HTERT RPE-1 (cell line): ENCODE results near the gene FUBP3.

Experiments
- in situ Hi-C: fragments of 300-500 bp; cut with MboI; formaldehyde crosslinking; loops from 4 replicates; pipeline ENCODE4 v1.14.3; 2020; ENCODE audit warnings: low sequenced_read_pairs

Gene FUBP3

GRCh38 chr9:130661451-130662098, 82.2 kb downstream of the FUBP3 start:
- in situ Hi-C loops: no loop called here

DNA sequence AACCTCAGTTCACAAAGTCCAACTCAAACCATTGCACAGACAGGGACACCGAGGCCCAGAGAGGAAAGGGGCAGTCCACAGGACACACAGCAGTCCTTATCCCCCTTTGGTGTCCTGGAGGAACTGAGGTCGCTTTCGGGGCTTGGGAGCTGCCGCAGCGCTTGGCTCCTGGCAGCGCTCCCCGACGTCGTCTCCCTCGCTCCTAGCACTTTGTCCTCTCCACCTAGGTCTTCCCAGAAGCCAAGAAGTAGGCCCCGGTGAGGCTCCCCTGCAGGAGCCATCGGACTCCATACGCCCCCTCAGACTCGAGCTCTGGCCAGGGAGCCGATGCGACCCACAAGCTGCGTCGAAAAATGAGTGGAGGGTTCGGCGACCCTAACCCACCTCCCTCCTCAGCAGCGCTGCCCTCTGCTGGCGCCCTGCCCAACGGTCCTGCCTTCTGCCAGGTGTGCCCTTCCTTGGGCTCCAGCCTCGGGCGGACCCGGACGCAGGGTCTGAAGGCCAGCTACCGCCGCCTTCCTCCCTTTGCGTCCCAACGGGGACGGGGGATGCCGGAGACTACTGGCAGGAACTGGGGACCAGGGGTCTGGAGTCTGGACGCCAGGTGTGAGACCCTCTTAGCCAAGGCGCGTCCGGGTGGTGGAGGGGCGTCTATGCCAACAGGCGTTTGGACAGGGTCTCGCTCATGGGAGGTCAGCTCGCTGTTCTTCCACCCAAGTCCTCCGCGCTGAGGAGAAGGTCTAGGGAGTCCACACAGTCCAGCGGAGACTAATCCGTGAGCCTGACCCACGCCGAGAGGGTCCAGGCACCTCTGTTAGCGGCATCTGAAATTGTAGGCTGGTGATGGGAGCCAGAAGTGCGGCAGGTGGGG, 83.0 kb downstream of the FUBP3 start:
- in situ Hi-C loops: no loop called here

GRCh38 chr9:130662970-130663257, 83.5 kb downstream of the FUBP3 start:
- in situ Hi-C loops: no loop called here

GRCh38 chr9:130663258-130663976, 84.0 kb downstream of the FUBP3 start:
- in situ Hi-C loops: no loop called here

- in situ Hi-C loops: no loop called here
Measured at GRCh38 chr9:130663977-130664250, 84.5 kb downstream of the FUBP3 start.

- in situ Hi-C loops: no loop called here
Measured at GRCh38 chr9:130664251-130665028, 85.1 kb downstream of the FUBP3 start, which contains the start of gene PRDM12. TSS of gene PRDM12 (plus strand) at chr9:130664594. CDS start at chr9:130664654, 60 bp downstream.

GRCh38 chr9:130665029-130665430, 85.7 kb downstream of the FUBP3 start:
- in situ Hi-C loops: no loop called here

DNA sequence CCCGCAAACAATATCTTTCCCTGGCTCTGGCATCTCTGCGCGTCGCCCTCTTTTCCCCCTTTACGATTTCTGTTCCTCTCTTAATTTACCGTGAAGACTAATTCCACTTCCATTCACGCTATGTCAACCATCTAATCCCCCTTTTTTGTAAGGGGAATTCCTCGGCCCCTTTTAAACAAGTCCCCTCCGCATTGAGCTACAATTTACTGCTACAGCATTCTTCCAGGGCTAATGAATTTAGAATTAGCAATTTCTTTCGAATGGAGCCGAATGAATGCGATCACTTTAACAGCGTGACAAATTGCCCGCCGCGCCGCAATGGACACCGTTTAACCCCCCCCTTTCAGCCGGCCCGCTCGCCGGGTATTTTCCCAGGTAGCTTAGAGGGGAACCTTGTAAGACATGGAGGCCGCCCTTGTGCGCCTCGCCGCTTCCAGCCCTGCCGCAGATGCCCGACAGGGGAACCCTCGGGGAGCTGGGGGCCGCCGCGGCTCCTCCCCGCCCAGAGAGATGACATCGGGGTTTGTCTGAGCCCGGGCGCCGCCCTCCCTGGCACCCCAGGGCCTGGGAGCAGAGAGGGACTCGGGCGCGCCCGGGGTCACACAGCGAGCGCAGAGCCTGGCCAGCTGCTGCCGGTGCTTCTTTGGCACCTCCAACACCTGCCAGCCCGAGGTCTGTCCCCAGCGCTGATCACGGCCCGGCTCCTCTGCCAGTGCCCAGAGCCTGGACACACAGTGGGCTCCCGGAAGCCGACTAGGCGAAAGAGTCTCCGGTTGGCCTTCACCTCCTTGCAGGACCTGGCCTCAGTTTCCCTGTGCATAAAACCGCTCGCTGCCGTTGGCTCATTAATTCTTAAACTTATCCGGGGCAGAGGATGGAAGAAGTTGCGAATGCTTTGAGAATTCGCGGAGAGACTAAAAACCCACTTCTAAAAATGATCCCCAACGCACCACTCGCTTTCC, 86.3 kb downstream of the FUBP3 start:
- in situ Hi-C loops: no loop called here

DNA sequence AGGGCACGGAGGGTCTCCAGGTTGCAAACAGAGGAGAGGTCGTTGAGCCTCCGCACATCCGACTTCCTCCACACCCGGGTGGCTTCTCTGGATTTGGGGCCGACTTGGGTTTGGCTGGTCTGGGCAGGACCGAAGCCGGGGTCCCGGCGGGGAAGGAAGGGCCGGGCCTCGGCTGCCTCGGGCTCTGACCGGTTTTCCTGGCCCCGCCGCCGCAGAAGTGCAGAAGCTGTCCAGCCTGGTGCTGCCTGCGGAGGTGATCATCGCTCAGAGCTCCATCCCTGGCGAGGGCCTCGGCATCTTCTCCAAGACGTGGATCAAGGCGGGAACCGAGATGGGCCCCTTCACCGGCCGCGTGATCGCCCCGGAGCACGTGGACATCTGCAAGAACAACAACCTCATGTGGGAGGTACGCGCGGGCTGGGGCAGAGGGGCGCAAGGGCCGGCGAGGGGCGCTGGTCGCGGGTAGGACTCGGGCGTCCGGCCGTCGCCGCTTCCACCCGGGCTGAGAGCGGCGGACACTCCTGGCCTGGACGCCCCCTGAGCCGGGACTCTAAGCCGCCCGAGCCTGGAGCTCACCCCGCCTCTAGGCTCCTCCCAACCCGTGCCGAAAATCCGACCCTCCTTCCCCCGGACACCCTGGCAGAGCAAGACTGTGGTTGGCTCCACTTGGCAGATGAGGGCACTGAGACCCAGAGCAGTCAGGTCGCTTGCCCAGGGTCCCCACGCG, 87.2 kb downstream of the FUBP3 start:
- in situ Hi-C loops: no loop called here

GRCh38 chr9:130667120-130667435, 87.7 kb downstream of the FUBP3 start:
- in situ Hi-C loops: no loop called here

DNA sequence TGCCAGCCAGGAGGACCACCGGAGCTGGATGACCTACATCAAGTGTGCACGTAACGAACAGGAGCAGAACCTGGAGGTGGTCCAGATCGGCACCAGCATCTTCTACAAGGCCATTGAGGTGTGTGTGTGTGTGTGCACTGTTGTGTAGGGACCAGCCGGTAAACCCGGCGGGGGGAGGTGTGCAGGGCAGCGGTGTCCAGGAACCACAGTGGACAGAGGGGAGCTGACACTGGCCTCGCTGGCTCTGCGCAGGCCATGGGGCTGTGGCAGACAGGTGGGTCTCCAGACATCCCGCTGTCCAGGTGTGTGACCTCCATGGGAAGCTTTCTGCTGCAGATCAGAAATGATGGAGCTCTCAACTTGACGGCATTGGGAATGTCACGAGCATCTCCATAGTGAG, 88.8 kb downstream of the FUBP3 start:
- in situ Hi-C loops: no loop called here

GRCh38 chr9:130668659-130669058, 89.3 kb downstream of the FUBP3 start:
- in situ Hi-C loops: no loop called here

- in situ Hi-C loops: no loop called here
Measured at GRCh38 chr9:130669965-130670364, 90.6 kb downstream of the FUBP3 start.

DNA sequence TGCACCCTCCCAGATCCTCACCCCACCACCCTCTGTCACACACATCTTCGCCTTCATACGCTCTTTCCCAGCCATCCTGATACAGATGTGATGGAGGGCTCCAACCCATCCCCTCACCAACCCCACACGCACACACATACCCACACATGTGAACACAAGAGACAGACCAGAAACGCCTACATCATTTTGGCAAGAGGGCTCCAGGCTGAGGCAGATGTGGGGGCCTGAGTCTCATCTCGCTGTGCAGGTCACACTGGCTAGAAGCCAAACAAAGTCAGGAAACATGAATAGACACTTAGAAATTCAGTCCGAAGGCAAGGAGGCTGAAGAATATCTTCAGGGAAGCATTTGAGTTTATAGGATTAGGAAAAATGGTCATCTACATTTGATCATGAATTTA, 91.3 kb downstream of the FUBP3 start:
- in situ Hi-C loops: no loop called here

- in situ Hi-C loops: no loop called here
Measured at GRCh38 chr9:130672466-130672865, 93.1 kb downstream of the FUBP3 start.

DNA sequence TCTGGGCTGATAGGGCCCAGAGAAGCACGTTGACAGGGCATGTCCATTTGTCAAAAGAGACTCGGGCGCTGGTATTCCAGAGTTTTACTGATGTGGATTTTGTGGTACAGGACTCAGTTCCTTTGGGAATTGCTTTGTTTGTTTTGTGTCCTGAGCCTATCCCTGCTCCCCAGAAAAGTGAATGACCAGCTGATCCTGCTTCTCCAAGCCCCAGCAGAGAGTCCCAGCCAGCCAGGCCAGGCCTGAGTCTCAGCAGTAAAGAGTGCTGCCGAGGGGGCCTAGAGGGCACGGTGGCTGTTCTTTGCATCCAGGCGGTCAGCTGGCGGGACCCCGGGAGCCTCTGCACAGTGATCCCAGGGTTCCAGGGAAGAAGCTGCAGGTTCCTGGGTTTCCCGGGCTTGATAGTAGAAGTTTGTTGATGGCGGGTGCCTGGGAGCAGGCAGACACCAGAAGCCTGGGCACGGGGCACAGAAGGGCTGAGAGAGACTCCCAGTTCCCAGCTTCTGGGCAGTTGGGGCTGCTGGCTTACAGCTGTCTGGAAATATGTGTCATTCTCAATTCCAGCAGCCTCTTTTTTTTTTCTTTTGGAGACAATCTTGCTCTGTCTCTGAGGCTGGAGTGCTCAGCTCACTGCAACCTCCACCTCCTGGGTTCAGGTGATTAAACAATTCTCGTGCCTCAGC, 93.7 kb downstream of the FUBP3 start:
- in situ Hi-C loops: no loop called here

GRCh38 chr9:130675396-130675795, 96.0 kb downstream of the FUBP3 start:
- in situ Hi-C loops: no loop called here

DNA sequence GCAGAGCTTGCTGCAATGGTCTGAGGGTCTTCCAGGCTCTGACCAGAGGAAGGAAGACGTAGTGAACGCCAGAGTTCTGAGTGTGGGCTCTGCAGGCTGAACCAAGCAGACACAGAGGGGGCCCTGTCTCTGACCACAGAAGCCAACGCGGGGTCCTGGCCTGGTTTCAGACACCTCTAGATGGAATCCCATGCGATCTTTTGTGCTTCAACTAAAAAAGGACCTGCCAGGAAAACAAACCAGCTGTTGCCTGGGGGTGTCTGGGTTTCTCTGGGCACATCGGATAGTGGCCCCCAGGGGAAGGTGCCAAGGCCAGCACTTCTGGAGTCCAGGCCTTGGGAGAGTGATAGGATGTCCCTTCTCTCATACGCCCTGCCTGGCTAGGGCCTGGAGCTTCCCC, 97.9 kb downstream of the FUBP3 start:
- in situ Hi-C loops: no loop called here
